Kidney (tissue), 14 donors: ENCODE data around the gene MICAL2. TPM values are rescaled to one million over a fixed set of nuclear protein-coding genes. Genes with fewer than 3 reads are reported as not detected.

Source experiments
- DNase-seq, 5 donors: peaks; one replicate each; pipeline ENCODE4 v3.0.0-alpha.2; 2013 to 2020
- FAIRE-seq: peaks from 2 replicates; lab custom pipeline; 2012; peaks lifted over from hg19 to GRCh38; lab: Jason Lieb, UNC
- H3K27ac ChIP-seq, 2 donors: one replicate each; pipeline ENCODE4 v1.7.0; 2013; ENCODE audit warnings: low read depth in 2 of 2, low read length in 2 of 2, inconsistent platforms in 1 of 2
- H3K27me3 ChIP-seq: one replicate; pipeline ENCODE4 v1.7.1; 2013; ENCODE audit warnings: low read length, inconsistent platforms; ENCODE audit not compliant: control insufficient read depth, insufficient read depth
- H3K36me3 ChIP-seq, 3 donors: one replicate each; pipeline versions ENCODE4 v1.7.0 to v1.7.1; 2013; ENCODE audit warnings: low read length in 3 of 3, control low read depth in 1 of 3, inconsistent platforms in 1 of 3; ENCODE audit not compliant: insufficient read depth in 3 of 3, control insufficient read depth in 2 of 3
- H3K4me1 ChIP-seq, 3 donors: one replicate each; pipeline versions ENCODE4 v1.7.0 to v1.7.1; 2013; ENCODE audit warnings: low read length in 3 of 3, inconsistent platforms in 1 of 3, low read depth in 1 of 3; ENCODE audit not compliant: control insufficient read depth in 2 of 3, insufficient read depth in 2 of 3
- H3K4me3 ChIP-seq, 3 donors: one replicate each; pipeline versions ENCODE4 v1.7.0 to v1.8.1; 2013; ENCODE audit warnings: low read length in 3 of 3, control low read depth in 1 of 3, inconsistent platforms in 1 of 3
- H3K9ac ChIP-seq, 3 donors: one replicate each; pipeline versions ENCODE4 v1.7.0 to v1.7.1; 2013; ENCODE audit warnings: low read length in 3 of 3, control low read depth in 1 of 3, inconsistent platforms in 1 of 3
- H3K9me3 ChIP-seq, 3 donors: one replicate each; pipeline versions ENCODE4 v1.7.0 to v1.7.1; 2013; ENCODE audit warnings: low read length in 3 of 3, control low read depth in 1 of 3, inconsistent platforms in 1 of 3; ENCODE audit not compliant: control insufficient read depth in 2 of 3, insufficient read depth in 1 of 3
- intact Hi-C: fragments of 100-400 bp; cut with DNase I; formaldehyde crosslinking; loops from one replicate; pipeline ENCODE4 v1.11.1; 2022
- polyA plus RNA-seq: library from polyadenylated mRNA; stranded (reverse); fragments of 350-450 nt; fragmentation: Illumina TruSeq; extraction: RNeasy Lipid Tissue Mini Kit (QIAGEN cat#74804); gene quantifications from one replicate; pipeline ENCODE4 v1.2.3, GENCODE V29; 2014; ENCODE audit warnings: low read depth, low replicate concordance; ENCODE audit not compliant: insufficient read depth
- total RNA-seq: library from RNA; stranded (reverse); fragmentation: NEBNext Ultra II Directional; extraction: Animal tissue kit (Norgen Biotek cat#: 25700); gene quantifications from one replicate; pipeline ENCODE4 v1.2.1, GENCODE V29; 2021
- TF ChIP-seq, protein P1 (sequence below): IDR thresholded peaks from 3 replicates; pipeline ENCODE4 v1.5.1; 2012; ENCODE audit warnings: mild to moderate bottlenecking, moderate library complexity, borderline replicate concordance; ENCODE audit not compliant: insufficient read depth; ENCODE audit errors: extremely low read depth
- donor health status: control.
- donor health status: control.
- donor health status: control.
- donor health status: control.
- donor health status: control.
- donor health status: DM: yes; HTN: yes; CAD: no.
- donor health status: Normal renal cell carcinoma (clear cell type).

The MICAL2 gene
- total and polyA plus RNA-seq, 2 donors from 2014 or later = 7.8 to 64.5 TPM

DNA sequence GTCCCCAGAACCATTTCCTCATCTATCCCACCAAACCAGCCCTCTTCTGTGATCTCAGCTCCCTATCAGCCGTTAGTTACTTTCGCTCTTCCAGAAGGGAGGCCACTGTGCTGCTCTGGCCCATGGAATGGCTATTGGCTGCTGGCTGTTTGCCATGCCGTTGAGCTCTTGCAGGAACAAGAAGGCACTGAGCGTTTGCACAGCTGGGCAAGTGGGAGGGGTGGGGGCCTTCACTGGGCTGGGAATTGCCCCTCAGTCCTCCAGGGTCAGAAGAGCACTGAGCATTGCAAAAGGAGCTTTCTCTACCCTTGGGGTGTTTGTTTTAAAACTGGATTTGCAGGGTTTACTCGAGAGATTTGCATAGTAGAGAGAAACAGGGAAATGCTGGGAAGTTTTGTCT, 137.9 kb downstream of the MICAL2 start:
- Histone ChIP-seq H3K27me3 (no peaks in the 10 kb centered on the region), H3K4me3 (no peak overlapping the region), H3K9me3 (no peaks in the 10 kb centered on the region), H3K4me1 (no peaks in the 10 kb centered on the region), H3K27ac (no peak overlapping the region), H3K36me3 (peaks cover 0 to 4% (median 0%) of the 10 kb centered on the region in 3 donors), H3K9ac (no peak overlapping the region)
- intact Hi-C loops = no loop called here
- FAIRE-seq (no peak), DNase-seq (peak; percentile 33 to 96 (median 62))
- TF ChIP-seq, protein P1, sequence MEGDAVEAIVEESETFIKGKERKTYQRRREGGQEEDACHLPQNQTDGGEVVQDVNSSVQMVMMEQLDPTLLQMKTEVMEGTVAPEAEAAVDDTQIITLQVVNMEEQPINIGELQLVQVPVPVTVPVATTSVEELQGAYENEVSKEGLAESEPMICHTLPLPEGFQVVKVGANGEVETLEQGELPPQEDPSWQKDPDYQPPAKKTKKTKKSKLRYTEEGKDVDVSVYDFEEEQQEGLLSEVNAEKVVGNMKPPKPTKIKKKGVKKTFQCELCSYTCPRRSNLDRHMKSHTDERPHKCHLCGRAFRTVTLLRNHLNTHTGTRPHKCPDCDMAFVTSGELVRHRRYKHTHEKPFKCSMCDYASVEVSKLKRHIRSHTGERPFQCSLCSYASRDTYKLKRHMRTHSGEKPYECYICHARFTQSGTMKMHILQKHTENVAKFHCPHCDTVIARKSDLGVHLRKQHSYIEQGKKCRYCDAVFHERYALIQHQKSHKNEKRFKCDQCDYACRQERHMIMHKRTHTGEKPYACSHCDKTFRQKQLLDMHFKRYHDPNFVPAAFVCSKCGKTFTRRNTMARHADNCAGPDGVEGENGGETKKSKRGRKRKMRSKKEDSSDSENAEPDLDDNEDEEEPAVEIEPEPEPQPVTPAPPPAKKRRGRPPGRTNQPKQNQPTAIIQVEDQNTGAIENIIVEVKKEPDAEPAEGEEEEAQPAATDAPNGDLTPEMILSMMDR = no peak

DNA sequence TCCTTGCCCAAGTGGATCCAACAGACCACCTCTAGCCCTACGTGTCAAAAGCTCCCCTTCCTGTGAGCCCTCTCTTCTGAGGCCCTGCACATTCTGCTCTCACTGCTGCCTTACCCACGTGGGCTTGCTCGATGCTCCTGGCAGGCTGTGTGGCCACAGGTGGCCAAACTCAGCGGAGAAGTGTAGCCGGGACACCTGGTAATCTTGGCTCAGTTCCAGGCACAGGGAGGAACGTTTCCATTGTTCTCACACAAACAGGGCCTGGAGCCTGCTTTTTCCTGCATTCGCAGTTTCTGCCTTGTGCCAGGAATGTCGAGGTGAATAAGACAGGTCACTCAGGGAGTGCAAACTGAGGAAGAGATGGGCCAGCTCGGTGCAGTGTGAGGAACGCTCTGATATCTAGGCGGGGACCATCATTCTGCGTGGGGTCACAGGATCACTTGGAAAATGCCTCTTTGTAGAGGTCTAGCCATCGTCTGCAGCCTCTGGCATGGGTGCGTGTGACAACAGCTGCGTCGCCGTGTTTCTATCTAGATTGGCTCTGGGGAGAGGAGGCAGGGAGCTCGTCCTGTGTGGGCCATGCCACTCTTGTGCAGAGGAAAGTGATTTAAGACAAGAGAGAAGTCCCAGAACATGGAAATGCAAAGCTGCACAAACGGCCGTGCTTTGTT, 139.3 kb downstream of the MICAL2 start:
- no peaks in the 10 kb centered on the region for H3K9me3 ChIP-seq
- H3K27ac ChIP-seq = no peak overlapping the region
- H3K4me1 ChIP-seq = no peaks in the 10 kb centered on the region
- TF ChIP-seq, protein P1 = no peak
- H3K9ac ChIP-seq = no peak overlapping the region
- H3K27me3 ChIP-seq = no peaks in the 10 kb centered on the region
- no peak overlapping the region for H3K4me3 ChIP-seq
- intact Hi-C loops = no loop called here
- DNase-seq (peak in 3 of 5 donors; percentile 22 to 67 (median 49)), FAIRE-seq (no peak)
- peaks cover 0 to 4% (median 0%) of the 10 kb centered on the region in 3 donors for H3K36me3 ChIP-seq

DNA sequence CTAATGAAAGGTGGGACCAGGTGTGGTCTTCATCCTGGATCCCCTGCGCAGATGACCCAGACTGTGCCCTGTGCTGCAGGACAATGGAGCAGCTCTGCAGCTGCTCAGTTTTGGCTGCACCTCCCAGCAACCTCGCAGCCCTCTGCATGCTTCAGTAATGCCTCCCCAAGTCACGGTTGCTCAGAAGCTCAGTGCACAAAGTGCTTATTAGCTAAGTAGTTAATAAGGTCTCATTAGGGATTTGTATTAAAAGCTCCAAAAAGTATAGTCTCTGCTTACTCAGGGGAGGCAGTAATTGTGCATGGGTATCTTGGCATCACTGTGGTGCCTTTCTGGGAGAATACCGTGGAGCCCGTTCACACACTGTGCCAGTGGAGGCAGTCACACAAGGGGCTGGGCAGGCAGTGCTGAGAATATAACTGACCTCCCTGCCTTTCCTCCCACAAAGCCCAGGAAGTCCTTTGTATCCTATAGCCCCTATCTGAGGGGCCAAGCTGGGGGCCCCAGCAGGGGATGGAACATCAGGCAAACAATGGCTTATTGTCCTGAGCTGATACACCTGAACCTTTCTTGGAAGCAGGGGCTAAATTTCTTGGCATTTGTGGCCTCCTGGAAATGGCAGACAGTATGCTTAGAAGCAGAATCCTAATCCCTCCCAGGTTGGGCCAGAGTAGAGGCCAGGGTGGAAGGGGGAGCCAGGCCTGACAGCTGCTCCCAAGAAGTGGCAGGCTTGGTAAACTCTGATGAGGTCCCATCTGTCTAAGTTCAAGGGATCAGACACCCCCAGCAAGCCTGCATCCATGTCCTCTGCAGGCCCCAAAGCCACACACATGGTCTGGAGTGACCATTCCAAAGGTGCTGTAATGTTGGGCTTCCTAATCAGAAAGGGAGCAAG, 141.5 kb downstream of the MICAL2 start:
- DNase-seq = peak in 1 of 5 donors; percentile 24
- TF ChIP-seq, protein P1 = no peak
- no peak overlapping the region for H3K4me3 ChIP-seq
- H3K4me1 ChIP-seq = no peaks in the 10 kb centered on the region
- no peak for FAIRE-seq
- no peak overlapping the region for H3K27ac ChIP-seq
- peaks cover 0 to 4% (median 0%) of the 10 kb centered on the region in 3 donors for H3K36me3 ChIP-seq
- H3K9ac ChIP-seq = no peak overlapping the region
- H3K9me3 ChIP-seq = no peaks in the 10 kb centered on the region
- intact Hi-C loops = no loop called here
- no peaks in the 10 kb centered on the region for H3K27me3 ChIP-seq
